GM18951 (cell line): Measurements from ENCODE around the gene KCNH4.
"Not testable (repeated sequence)": the region's sequence is repeated elsewhere in the genome, so short reads cannot be mapped to it uniquely, and the experiment has no call there.

Experiments used
- POLR2A ChIP-seq: IDR thresholded peaks from 4 replicates; pipeline ENCODE4 v1.6.1; 2011; ENCODE audit warnings: mild to moderate bottlenecking; ENCODE audit not compliant: insufficient read length, insufficient read depth; ENCODE audit errors: extremely low read depth
- in situ Hi-C: fragments of 300-500 bp; cut with MboI; formaldehyde crosslinking; loops from one replicate; pipeline ENCODE4 v1.12.0; 2022; ENCODE audit warnings: low sequenced_read_pairs, mixed read lengths, inconsistent platforms; ENCODE audit not compliant: unreplicated experiment

The KCNH4 gene

GRCh38 chr17:42190491-42191274 is 9.7 kb upstream of the KCNH4 start:
- in situ Hi-C loops, result no loop called here
- no peak for TF ChIP-seq POLR2A

- TF ChIP-seq POLR2A, result no peak
- in situ Hi-C loops, result no loop called here
Measured at GRCh38 chr17:42189651-42189965, 8.7 kb upstream of the KCNH4 start.

- in situ Hi-C loops, result no loop called here
- no peak for TF ChIP-seq POLR2A
Measured at GRCh38 chr17:42188749-42189650, 8.1 kb upstream of the KCNH4 start.

- in situ Hi-C loops, result no loop called here
- TF ChIP-seq POLR2A, result no peak
Measured at GRCh38 chr17:42187833-42188232, 6.9 kb upstream of the KCNH4 start.

GRCh38 chr17:42186191-42186590 is 5.2 kb upstream of the KCNH4 start:
- in situ Hi-C loops, result not testable (repeated sequence)

- in situ Hi-C loops, result no loop called here
- no peak for TF ChIP-seq POLR2A
Measured at GRCh38 chr17:42185621-42185930, 4.6 kb upstream of the KCNH4 start.

- TF ChIP-seq POLR2A, result no peak
- in situ Hi-C loops, result no loop called here
Measured at GRCh38 chr17:42184713-42185620, 4.0 kb upstream of the KCNH4 start, which contains the start of gene HCRT. Gene HCRT, minus strand, starts transcription at chr17:42185452. Its CDS starts 87 bp downstream, at chr17:42185365.

GRCh38 chr17:42183741-42184711 is 3.1 kb upstream of the KCNH4 start:
- in situ Hi-C loops, result no loop called here
- peak; percentile 80 for TF ChIP-seq POLR2A

- in situ Hi-C loops, result no loop called here
- no peak for TF ChIP-seq POLR2A
Measured at GRCh38 chr17:42182927-42183734, 2.2 kb upstream of the KCNH4 start.

- TF ChIP-seq POLR2A, result no peak
- in situ Hi-C loops, result no loop called here
Measured at GRCh38 chr17:42181851-42182207, 887 bp upstream of the KCNH4 start.

- in situ Hi-C loops, result no loop called here
- no peak for TF ChIP-seq POLR2A
Measured at GRCh38 chr17:42180411-42180921, 476 bp downstream of the KCNH4 start.
